H1 (cell line): ENCODE measurements around the gene MFAP4. TPM values are rescaled to one million over a fixed set of nuclear protein-coding genes. Genes with fewer than 3 reads are reported as not detected.

Experiments used
- CTCF ChIA-PET: fragments of 300-600 bp; sonication (Branson Sonifier 250); formaldehyde crosslinking; loops from one replicate; lab custom pipeline; 2021; ENCODE audit not compliant: partially characterized antibody; lab: Charles Lee
- POLR2A ChIA-PET: fragments of 300-600 bp; sonication (Branson Sonifier 250); formaldehyde crosslinking; loops from one replicate; lab custom pipeline; 2021; ENCODE audit warnings: inconsistent platforms; ENCODE audit not compliant: partially characterized antibody; lab: Charles Lee
- DNase-seq, 2 experiments: peaks; one replicate each; pipeline versions ENCODE4 v3.0.0 to v3.0.0-alpha.2; 2010 to 2022; ENCODE audit warnings: low spot score in 2 of 2, low read depth in 1 of 2, mixed read lengths in 1 of 2
- FAIRE-seq: peaks from 2 replicates; lab custom pipeline; 2011; peaks lifted over from hg19 to GRCh38; lab: Jason Lieb, UNC
- H2AFZ ChIP-seq: 2 replicates; pipeline ENCODE4 v1.8.1; 2012; ENCODE audit warnings: low read length, inconsistent platforms
- H2AK5ac ChIP-seq: 2 replicates; pipeline ENCODE4 v1.6.1; 2013; ENCODE audit warnings: low read depth, low read length
- H2BK120ac ChIP-seq: replicated peaks from 2 replicates; pipeline ENCODE3; 2013; ENCODE audit warnings: low read depth, low read length, inconsistent platforms
- H2BK12ac ChIP-seq: 2 replicates; pipeline ENCODE4 v1.6.1; 2013; ENCODE audit warnings: low read depth, low read length
- H2BK15ac ChIP-seq: 2 replicates; pipeline ENCODE4 v1.6.1; 2013; ENCODE audit warnings: low read length
- H2BK20ac ChIP-seq: 2 replicates; pipeline ENCODE4 v1.6.1; 2013; ENCODE audit warnings: low read length
- H2BK5ac ChIP-seq: 2 replicates; pipeline ENCODE4 v1.6.1; 2013; ENCODE audit warnings: low read depth, low read length
- H3K14ac ChIP-seq: 2 replicates; pipeline ENCODE4 v1.6.1; 2013; ENCODE audit warnings: inconsistent platforms; ENCODE audit not compliant: insufficient read length
- H3K18ac ChIP-seq: 2 replicates; pipeline ENCODE4 v1.6.1; 2013; ENCODE audit warnings: low read length; ENCODE audit errors: extremely low read depth
- H3K23ac ChIP-seq: 2 replicates; pipeline ENCODE4 v1.6.1; 2013; ENCODE audit warnings: inconsistent platforms; ENCODE audit not compliant: insufficient read length
- H3K23me2 ChIP-seq: 2 replicates; pipeline ENCODE4 v1.6.1; 2013; ENCODE audit warnings: low read depth, low read length
- H3K27ac ChIP-seq: 2 replicates; pipeline ENCODE4 v1.6.1; 2011; ENCODE audit warnings: low read depth, low read length, inconsistent platforms
- H3K27me3 ChIP-seq, 4 experiments: replicated peaks in 1 of 4; 1 replicate in 1 of 4; 2 replicates in 3 of 4; pipeline versions ENCODE4 v1.6.1 to v1.8.1; 2011 to 2013; ENCODE audit warnings: low read length in 3 of 4, mild to moderate bottlenecking in 3 of 4, inconsistent platforms in 2 of 4, mixed read lengths in 2 of 4, moderate library complexity in 1 of 4; ENCODE audit not compliant: control insufficient read depth in 3 of 4, insufficient read depth in 3 of 4; ENCODE audit errors: extremely low read depth in 1 of 4
- H3K36me3 ChIP-seq, 4 experiments: 2 replicates each; pipeline versions ENCODE4 v1.6.1 to v1.8.1; 2011 to 2013; ENCODE audit warnings: mild to moderate bottlenecking in 4 of 4, low read length in 3 of 4, moderate library complexity in 2 of 4, control low read depth in 1 of 4, inconsistent platforms in 1 of 4; ENCODE audit not compliant: insufficient read depth in 4 of 4, control insufficient read depth in 2 of 4
- H3K4ac ChIP-seq: replicated peaks from 2 replicates; pipeline ENCODE3; 2013; ENCODE audit warnings: low read length, low read depth, mixed read lengths, inconsistent platforms; ENCODE audit not compliant: insufficient read length
- H3K4me1 ChIP-seq, 4 experiments: replicated peaks in 1 of 4; 1 replicate in 1 of 4; 2 replicates in 3 of 4; pipeline versions ENCODE4 v1.6.1 to v1.8.1; 2011 to 2013; ENCODE audit warnings: low read length in 3 of 4, inconsistent platforms in 2 of 4, mixed read lengths in 1 of 4; ENCODE audit not compliant: insufficient read depth in 4 of 4, control insufficient read depth in 3 of 4
- H3K4me2 ChIP-seq, 2 experiments: 2 replicates each; pipeline versions ENCODE4 v1.6.1 to v1.8.1; 2011 to 2013; ENCODE audit warnings: low read depth in 2 of 2, low read length in 2 of 2, control low read depth in 1 of 2, inconsistent platforms in 1 of 2, mild to moderate bottlenecking in 1 of 2; ENCODE audit not compliant: insufficient read depth in 1 of 2
- H3K4me3 ChIP-seq, 4 experiments: fragments of 200-600, 300-600 bp in 1 of 4; sonication (generic), shearing (Covaris generic), sonication (Bioruptor Twin) in 1 of 4; 2 replicates each; pipeline versions ENCODE4 v1.5.1 to v1.8.1; 2011 to 2016; ENCODE audit warnings: low read length in 4 of 4, low read depth in 3 of 4, control low read depth in 2 of 4, inconsistent platforms in 2 of 4, mild to moderate bottlenecking in 2 of 4, mixed read lengths in 1 of 4, moderate library complexity in 1 of 4; ENCODE audit not compliant: insufficient read depth in 2 of 4; ENCODE audit errors: extremely low read depth in 1 of 4
- H3K56ac ChIP-seq: replicated peaks from 2 replicates; pipeline ENCODE3; 2013; ENCODE audit warnings: low read depth, mild to moderate bottlenecking, mixed read lengths, low read length, inconsistent platforms; ENCODE audit not compliant: insufficient read length
- H3K79me1 ChIP-seq: 2 replicates; pipeline ENCODE4 v1.6.1; 2013; ENCODE audit warnings: low read depth, low read length, control low read depth
- H3K79me2 ChIP-seq, 2 experiments: 2 replicates each; pipeline versions ENCODE4 v1.6.1 to v1.8.1; 2012 to 2013; ENCODE audit warnings: low read length in 2 of 2, mild to moderate bottlenecking in 2 of 2, inconsistent platforms in 1 of 2; ENCODE audit not compliant: insufficient read depth in 2 of 2, control insufficient read depth in 1 of 2
- H3K9ac ChIP-seq, 4 experiments: replicated peaks in 1 of 4; 1 replicate in 1 of 4; 2 replicates in 3 of 4; pipeline versions ENCODE4 v1.6.1 to v1.8.1; 2011 to 2013; ENCODE audit warnings: low read depth in 3 of 4, low read length in 3 of 4, control low read depth in 2 of 4, mild to moderate bottlenecking in 2 of 4, moderate library complexity in 2 of 4, inconsistent platforms in 1 of 4; ENCODE audit errors: extremely low read depth in 1 of 4
- H3K9me3 ChIP-seq, 2 experiments: 2 replicates each; pipeline versions ENCODE4 v1.6.1 to v1.8.1; 2012 to 2013; ENCODE audit warnings: mild to moderate bottlenecking in 2 of 2, moderate library complexity in 2 of 2, control low read depth in 1 of 2, inconsistent platforms in 1 of 2, low read depth in 1 of 2, low read length in 1 of 2, mixed read lengths in 1 of 2; ENCODE audit not compliant: insufficient read depth in 2 of 2
- H4K20me1 ChIP-seq, 2 experiments: replicated peaks in 1 of 2; 2 replicates each; pipeline versions ENCODE3 to v1.8.1; 2011 to 2013; ENCODE audit warnings: inconsistent platforms in 2 of 2, low read length in 2 of 2, mild to moderate bottlenecking in 1 of 2; ENCODE audit not compliant: insufficient read depth in 2 of 2, control insufficient read depth in 1 of 2
- H4K5ac ChIP-seq: 2 replicates; pipeline ENCODE4 v1.6.1; 2013; ENCODE audit warnings: low read length, low read depth, mixed read lengths, inconsistent platforms; ENCODE audit not compliant: insufficient read length
- H4K8ac ChIP-seq: 2 replicates; pipeline ENCODE4 v1.8.0; 2013; ENCODE audit warnings: mild to moderate bottlenecking, moderate library complexity, low read length, inconsistent platforms; ENCODE audit not compliant: insufficient read depth; ENCODE audit errors: extremely low read depth
- H4K91ac ChIP-seq: replicated peaks from 2 replicates; pipeline ENCODE3; 2013; ENCODE audit warnings: low read length, mixed read lengths, inconsistent platforms; ENCODE audit not compliant: insufficient read length
- BACH1 ChIP-seq: IDR thresholded peaks from 2 replicates; pipeline ENCODE4 v1.6.1; 2012; ENCODE audit warnings: low read length, improper control_type of control experiment
- CTBP2 ChIP-seq: IDR thresholded peaks from 2 replicates; pipeline ENCODE4 v1.7.0; 2011; ENCODE audit warnings: borderline replicate concordance, mild to moderate bottlenecking, moderate library complexity, mixed read lengths, low read length; ENCODE audit not compliant: insufficient read depth, insufficient read length
- JUN ChIP-seq: IDR thresholded peaks from 2 replicates; pipeline ENCODE4 v1.6.1; 2011; ENCODE audit warnings: low read depth, mild to moderate bottlenecking, improper control_type of control experiment, low read length
- NRF1 ChIP-seq: IDR thresholded peaks from 2 replicates; pipeline ENCODE4 v1.6.1; 2011; ENCODE audit warnings: mild to moderate bottlenecking, low read depth, low read length, improper control_type of control experiment
- WGBS, 2 experiments: shearing (Covaris generic) in 1 of 2; methylation state at CpG; one replicate each; pipeline versions ENCODE4 v1.1.6 to v1.1.7; 2013 to 2015; ENCODE audit warnings: low lambda C conversion rate in 2 of 2, mixed read lengths in 2 of 2, inconsistent platforms in 1 of 2, low coverage in 1 of 2, missing lambda C conversion rate in 1 of 2; ENCODE audit not compliant: insufficient replicate concordance in 2 of 2, insufficient coverage in 1 of 2, insufficient read length in 1 of 2; ENCODE audit errors: extremely low coverage in 1 of 2, missing lambda C conversion rate in 1 of 2; 5-methylcytosine and 5-hydroxymethylcytosine counted together
- polyA plus RNA-seq, 7 experiments: library from polyadenylated mRNA; depleted of rRNA in 3 of 7; stranded (reverse) in 5 of 7; unstranded in 2 of 7; fragments of >200 nt in 5 of 7; fragments of 200-250 nt in 2 of 7; gene quantifications; 1 replicate in 5 of 7; 2 replicates in 1 of 7; 4 replicates in 1 of 7; pipeline versions ENCODE4 v1.2.1 to v1.2.3, GENCODE V29; 2011 to 2013; ENCODE audit warnings: missing spikeins in 2 of 7, mixed read lengths in 2 of 7
- total RNA-seq: library from RNA; stranded (reverse); fragmentation: NEBNext Ultra II Directional; extraction: Animal tissue kit (Norgen Biotek cat#: 25700); gene quantifications from 2 replicates; pipeline ENCODE4 v1.2.1, GENCODE V29; 2021
- TF ChIP-seq, protein P1 (sequence below): IDR thresholded peaks from 2 replicates; pipeline ENCODE4 v1.6.1; 2011; ENCODE audit warnings: low read length, improper control_type of control experiment
- TF ChIP-seq, protein P2 (sequence below), 3 experiments: IDR thresholded peaks; 1 replicate in 2 of 3; 2 replicates in 1 of 3; pipeline versions ENCODE4 v1.5.1 to v1.6.1; 2011; ENCODE audit warnings: low read length in 3 of 3, mild to moderate bottlenecking in 3 of 3, inconsistent platforms in 2 of 3, low read depth in 1 of 3, moderate library complexity in 1 of 3; ENCODE audit not compliant: insufficient read depth in 1 of 3; ENCODE audit errors: control extremely low read depth in 1 of 3
- TF ChIP-seq, protein P3 (sequence below): IDR thresholded peaks from 2 replicates; pipeline ENCODE4 v1.6.1; 2012; ENCODE audit warnings: inconsistent platforms

Gene MFAP4
- total and polyA plus RNA-seq, 2 of the 8 experiments (the other 6 are each of a cell fraction or from before 2014, with no cell fraction given), result 3.1 to 3.6 TPM

DNA sequence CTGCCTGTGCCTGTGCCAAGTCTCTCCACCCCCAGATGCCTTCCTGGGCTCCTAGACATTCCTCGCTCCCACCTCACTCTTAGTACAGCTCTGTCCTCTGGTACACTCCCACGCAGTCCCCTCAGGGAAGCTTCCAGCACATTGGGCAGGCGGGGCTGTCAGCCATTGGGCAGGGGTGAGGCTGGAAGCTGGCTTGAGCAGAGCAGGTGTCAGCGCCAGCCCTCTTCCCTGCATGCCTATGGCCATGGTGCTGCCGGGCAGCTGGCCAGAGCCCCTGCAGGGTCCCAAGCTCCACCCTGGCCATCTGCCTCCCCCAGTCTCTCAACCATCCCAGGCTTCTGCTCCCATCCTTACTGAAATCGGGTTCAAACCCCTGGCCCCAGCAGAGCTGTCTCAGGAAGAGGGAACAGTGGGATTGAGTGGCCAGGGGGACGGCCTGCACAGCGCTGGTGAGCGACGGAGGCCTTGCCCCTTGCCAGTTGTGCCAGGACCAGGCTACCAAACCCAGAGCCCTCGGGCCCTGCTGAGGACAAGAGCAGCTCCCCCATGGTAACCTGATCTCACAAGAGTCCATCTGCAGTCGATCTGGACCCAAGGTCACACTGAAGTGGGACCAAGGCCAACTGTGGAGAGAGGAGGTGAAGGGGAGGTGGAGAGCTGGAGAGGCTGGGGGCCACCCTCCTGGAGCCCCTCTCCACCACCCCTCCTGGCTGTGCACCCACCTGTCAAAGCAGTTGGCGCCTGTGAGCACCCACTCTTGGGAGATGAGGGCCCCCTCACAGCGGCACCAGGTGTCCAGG, 22.1 kb downstream of the MFAP4 start:
- Histone ChIP-seq H3K18ac (no peak overlapping the region), H3K79me2 (no peaks in the 10 kb centered on the region), H3K9me3 (no peaks in the 10 kb centered on the region), H2BK20ac (no peak overlapping the region), H3K4me1 (peaks cover 0 to 9% (median 3%) of the 10 kb centered on the region in 4 experiments; a peak in 4 of 7 replicates), H3K36me3 (no peaks in the 10 kb centered on the region), H2BK120ac (no peak overlapping the region), H4K8ac (peak overlapping the region; percentile 60; the same call in 1 of the 2 replicates), H4K91ac (no peak overlapping the region), H3K27me3 (no peaks in the 10 kb centered on the region; a peak in 1 of 7 replicates), H4K5ac (no peak overlapping the region), H3K27ac (no peak overlapping the region), H3K4ac (no peak overlapping the region), H4K20me1 (no peaks in the 10 kb centered on the region), H2AK5ac (no peak overlapping the region), H3K23me2 (peaks cover 6% of the 10 kb centered on the region; the same call in 1 of the 2 replicates), H3K23ac (no peak overlapping the region), H2AFZ (no peak overlapping the region), H2BK12ac (no peak overlapping the region), H3K56ac (no peak overlapping the region), H3K9ac (no peak overlapping the region), H3K14ac (no peak overlapping the region), H2BK15ac (0 out of 2 replicates have a peak overlapping the region, but pooled peaks have one; percentile 72), H3K4me3 (no peak overlapping the region), H2BK5ac (no peak overlapping the region), H3K4me2 (no peak overlapping the region), H3K79me1 (no peaks in the 10 kb centered on the region)
- DNase-seq (no peak), FAIRE-seq (no peak)
- ChIA-PET CTCF (interaction anchor here (0.6 to 6.7 kb wide), 22 partner anchors 9 to 401 kb away, joined by 3 to 66 read pairs (median 6); partner anchors contain the start of genes MAPK7 and MFAP4), POLR2A (interaction anchor here (0.7 to 6.2 kb wide), 8 partner anchors 11 to 102 kb away, joined by 3 to 32 read pairs (median 4); partner anchors contain the start of genes MAPK7 and MFAP4)
- 86% methylated on average over 14 of the region's 14 CpGs; no CpG with 5 or more reads in 1 of the 2 experiments for WGBS, 2 experiments
- TF ChIP-seq, protein P1, sequence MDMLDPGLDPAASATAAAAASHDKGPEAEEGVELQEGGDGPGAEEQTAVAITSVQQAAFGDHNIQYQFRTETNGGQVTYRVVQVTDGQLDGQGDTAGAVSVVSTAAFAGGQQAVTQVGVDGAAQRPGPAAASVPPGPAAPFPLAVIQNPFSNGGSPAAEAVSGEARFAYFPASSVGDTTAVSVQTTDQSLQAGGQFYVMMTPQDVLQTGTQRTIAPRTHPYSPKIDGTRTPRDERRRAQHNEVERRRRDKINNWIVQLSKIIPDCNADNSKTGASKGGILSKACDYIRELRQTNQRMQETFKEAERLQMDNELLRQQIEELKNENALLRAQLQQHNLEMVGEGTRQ, result no peak
- no peak for TF ChIP-seq NRF1
- TF ChIP-seq CTBP2, result no peak
- TF ChIP-seq, protein P2, sequence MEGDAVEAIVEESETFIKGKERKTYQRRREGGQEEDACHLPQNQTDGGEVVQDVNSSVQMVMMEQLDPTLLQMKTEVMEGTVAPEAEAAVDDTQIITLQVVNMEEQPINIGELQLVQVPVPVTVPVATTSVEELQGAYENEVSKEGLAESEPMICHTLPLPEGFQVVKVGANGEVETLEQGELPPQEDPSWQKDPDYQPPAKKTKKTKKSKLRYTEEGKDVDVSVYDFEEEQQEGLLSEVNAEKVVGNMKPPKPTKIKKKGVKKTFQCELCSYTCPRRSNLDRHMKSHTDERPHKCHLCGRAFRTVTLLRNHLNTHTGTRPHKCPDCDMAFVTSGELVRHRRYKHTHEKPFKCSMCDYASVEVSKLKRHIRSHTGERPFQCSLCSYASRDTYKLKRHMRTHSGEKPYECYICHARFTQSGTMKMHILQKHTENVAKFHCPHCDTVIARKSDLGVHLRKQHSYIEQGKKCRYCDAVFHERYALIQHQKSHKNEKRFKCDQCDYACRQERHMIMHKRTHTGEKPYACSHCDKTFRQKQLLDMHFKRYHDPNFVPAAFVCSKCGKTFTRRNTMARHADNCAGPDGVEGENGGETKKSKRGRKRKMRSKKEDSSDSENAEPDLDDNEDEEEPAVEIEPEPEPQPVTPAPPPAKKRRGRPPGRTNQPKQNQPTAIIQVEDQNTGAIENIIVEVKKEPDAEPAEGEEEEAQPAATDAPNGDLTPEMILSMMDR (IDR thresholded peaks at IDR 0.05; ENCODE audit: control extremely low read depth in 1 of 3, insufficient read depth in 1 of 3, low read depth in 1 of 3, low read length in 3 of 3), result no peak
- TF ChIP-seq JUN, result no peak
- TF ChIP-seq BACH1, result no peak
- TF ChIP-seq, protein P3, sequence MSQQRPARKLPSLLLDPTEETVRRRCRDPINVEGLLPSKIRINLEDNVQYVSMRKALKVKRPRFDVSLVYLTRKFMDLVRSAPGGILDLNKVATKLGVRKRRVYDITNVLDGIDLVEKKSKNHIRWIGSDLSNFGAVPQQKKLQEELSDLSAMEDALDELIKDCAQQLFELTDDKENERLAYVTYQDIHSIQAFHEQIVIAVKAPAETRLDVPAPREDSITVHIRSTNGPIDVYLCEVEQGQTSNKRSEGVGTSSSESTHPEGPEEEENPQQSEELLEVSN, result no peak
